ENCODE results near the gene CNGA3.

- TF ChIP-seq, protein P1, sequence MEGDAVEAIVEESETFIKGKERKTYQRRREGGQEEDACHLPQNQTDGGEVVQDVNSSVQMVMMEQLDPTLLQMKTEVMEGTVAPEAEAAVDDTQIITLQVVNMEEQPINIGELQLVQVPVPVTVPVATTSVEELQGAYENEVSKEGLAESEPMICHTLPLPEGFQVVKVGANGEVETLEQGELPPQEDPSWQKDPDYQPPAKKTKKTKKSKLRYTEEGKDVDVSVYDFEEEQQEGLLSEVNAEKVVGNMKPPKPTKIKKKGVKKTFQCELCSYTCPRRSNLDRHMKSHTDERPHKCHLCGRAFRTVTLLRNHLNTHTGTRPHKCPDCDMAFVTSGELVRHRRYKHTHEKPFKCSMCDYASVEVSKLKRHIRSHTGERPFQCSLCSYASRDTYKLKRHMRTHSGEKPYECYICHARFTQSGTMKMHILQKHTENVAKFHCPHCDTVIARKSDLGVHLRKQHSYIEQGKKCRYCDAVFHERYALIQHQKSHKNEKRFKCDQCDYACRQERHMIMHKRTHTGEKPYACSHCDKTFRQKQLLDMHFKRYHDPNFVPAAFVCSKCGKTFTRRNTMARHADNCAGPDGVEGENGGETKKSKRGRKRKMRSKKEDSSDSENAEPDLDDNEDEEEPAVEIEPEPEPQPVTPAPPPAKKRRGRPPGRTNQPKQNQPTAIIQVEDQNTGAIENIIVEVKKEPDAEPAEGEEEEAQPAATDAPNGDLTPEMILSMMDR (IDR thresholded peaks at IDR 0.05): no peak
- TF ChIP-seq POLR2A (IDR thresholded peaks at IDR 0.05): no peak
- no peak for TF ChIP-seq POLR2AphosphoS5 (IDR thresholded peaks at IDR 0.05)
These were observed 29.0 kb upstream of the CNGA3 start for GRCh38 chr2:98317214-98317613.

All from prostate gland (tissue), 2 donors.